TTC549 (cell line): Measurements from ENCODE around the gene CENPK.
"Not testable (repeated sequence)": the region's sequence is repeated elsewhere in the genome, so short reads cannot be mapped to it uniquely, and the experiment has no call there.

Experiments
- FAIRE-seq: peaks from 2 replicates; lab custom pipeline; 2012; peaks lifted over from hg19 to GRCh38; lab: Jason Lieb, UNC

Gene CENPK

DNA sequence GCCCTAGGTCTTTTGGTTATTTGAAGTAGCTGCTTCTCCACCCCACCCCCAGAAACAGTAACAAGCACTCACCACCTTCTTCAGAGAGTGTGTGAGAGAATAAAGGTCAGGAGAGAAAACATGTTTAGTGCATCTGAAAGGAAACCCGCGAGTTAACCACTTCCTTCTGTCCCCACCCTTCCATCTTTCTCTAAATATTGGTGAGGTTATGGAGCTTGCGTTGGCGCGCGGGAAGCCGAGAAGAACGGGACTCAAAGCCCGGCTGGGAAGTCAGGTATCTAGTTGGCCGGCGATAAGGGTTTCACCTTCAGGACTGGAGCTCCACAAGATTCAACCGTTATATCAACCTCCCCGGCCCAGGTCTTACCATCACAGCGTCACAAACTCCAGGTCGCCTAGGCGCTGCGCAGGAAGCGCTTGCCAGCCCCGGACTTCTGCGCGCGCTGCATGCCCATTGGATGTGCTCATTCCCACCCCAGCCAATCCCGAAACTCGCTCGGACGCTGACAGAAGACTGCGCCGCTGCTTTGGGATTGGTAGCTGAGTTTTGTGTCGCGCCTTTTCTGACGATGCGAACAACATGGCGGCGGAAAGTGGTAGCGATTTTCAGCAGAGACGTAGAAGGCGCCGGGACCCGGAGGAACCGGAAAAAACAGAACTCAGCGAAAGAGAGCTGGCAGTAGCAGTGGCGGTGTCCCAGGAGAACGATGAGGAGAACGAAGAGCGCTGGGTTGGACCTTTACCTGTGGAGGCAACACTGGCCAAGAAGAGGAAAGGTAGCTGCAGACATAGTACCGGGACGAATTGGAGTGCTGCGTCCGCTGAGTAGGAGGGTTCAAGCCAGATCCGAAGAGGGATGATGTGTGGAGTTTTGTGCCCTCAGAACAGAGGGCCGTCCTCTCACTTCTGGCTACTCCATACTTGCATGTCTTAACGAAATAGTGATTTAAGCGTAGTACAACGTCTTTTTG is at the start of gene CENPK, which contains the start of gene PPWD1:
Gene CENPK, minus strand, starts transcription at position 438 of the 971 bp plus-strand sequence. CDS start 8,261 bp downstream, outside the sequence.
Gene PPWD1, plus strand, starts transcription at position 566 of the 971 bp plus-strand sequence. Its CDS starts 15 bp downstream, at position 581.
- FAIRE-seq = peak; percentile 88

GRCh38 chr5:65612298-65612907 is 49.4 kb upstream of the CENPK start:
- no peak for FAIRE-seq

GRCh38 chr5:65611524-65611923 is 48.6 kb upstream of the CENPK start:
- no peak for FAIRE-seq

DNA sequence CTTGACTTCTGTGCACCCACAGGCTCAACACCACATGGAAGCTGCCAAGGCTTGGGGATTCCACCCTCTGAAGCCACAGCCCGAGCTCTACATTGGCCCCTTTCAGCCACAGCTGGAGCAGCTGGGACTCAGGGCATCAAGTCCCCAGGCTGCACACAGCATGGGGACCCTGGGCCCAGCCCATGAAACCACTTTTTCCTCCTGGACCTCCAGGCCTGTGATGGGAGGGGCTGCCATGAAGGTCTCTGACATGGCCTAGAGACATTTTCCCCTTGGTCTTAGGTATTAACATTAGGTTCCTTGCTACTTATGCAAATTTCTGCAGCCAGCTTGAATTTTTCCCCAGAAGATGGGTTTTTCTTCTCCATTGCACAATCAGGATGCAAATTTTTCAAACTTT is 38.8 kb upstream of the CENPK start:
- not testable (repeated sequence) for FAIRE-seq

- FAIRE-seq = peak; percentile 39
These were observed 25.7 kb upstream of the CENPK start for GRCh38 chr5:65588694-65589093.

GRCh38 chr5:65577141-65577540 is 14.2 kb upstream of the CENPK start:
- FAIRE-seq = no peak

DNA sequence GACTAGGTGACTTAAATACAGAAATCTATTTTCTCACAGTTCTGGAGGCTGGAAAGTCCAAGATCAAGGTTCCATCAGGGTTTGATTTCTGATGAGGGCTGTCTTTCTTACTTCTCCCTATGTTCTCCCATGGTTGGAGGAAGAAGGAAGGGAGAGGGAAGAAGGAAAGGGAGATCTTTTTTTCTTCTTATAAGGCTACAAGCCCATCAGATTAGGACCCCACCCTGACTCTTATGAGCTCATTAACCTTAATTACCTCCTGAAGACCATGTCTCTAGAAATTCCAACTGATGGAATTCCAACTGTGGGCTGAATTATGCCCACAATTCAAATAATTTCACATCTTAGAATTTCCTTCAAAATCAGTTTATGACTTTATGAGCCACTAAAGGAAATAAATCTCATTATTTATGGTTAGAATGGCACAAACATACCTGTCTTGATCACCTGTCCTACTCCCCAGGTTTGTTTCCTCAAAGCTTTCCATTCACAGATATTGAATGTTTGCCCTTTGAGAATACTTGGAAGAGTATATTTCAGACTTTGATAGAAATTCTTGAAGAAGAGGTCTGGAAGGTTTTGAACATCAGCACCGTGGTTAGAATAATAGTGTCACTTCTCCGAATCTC is 7.7 kb upstream of the CENPK start:
- FAIRE-seq = no peak

DNA sequence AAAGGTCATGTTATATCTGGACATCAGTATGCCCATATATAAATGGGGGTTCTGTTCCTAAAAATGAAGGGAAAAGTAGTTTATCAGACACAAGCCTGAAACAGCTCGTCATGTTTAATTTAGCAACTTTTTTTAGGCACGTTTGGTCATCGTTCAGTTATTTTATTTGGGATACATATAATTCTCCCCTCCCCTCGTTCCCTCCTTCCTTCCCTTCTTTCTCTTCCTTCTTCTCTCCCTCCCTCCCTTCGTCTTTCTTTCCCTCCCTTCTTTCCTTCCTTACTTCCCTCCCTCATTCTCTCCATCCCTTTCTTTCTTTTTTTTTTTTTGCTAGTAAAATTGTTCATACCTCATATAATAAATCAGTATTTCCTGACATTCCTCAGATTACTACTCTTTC is 3.5 kb upstream of the CENPK start:
- no peak for FAIRE-seq

DNA sequence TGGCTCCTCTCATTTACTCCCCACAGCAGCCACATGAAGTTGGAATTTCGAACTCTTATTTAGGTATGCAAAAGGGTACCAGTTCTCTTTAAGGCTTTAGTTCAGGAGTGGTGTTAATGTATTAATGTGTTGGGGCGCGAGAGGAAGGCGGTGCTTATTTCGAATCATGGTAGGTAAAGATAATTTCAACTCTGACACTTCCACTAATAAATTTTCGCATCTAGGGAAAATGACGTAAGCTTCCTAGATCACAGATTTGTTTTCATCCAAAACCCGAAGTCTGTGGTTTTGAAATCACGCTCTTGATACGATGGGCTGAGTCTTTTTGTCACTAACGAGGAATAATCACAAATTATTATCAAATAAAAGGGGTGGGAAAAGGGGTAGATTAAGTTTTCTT is 809 bp upstream of the CENPK start:
- FAIRE-seq = no peak

DNA sequence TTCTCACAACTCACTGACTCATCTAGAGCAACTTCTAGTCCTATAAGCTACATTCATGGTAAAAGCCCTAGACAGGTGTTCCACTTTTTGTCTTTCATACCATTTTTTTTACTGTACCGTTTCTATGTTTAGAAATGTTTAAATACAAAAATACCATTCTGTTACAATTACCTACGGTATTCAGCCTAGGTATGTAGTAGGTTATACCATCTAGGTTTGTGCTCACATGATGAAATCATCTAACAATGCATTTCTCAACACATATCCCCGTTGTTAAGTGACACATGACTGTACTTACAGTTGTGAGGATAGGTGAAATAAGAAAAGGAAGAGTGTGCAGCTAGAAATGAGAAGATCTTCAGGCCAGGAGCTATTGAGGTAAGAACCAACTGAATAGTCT is 6.2 kb downstream of the CENPK start:
- FAIRE-seq = no peak

GRCh38 chr5:65556181-65556580 is 6.8 kb downstream of the CENPK start:
- FAIRE-seq = no peak

DNA sequence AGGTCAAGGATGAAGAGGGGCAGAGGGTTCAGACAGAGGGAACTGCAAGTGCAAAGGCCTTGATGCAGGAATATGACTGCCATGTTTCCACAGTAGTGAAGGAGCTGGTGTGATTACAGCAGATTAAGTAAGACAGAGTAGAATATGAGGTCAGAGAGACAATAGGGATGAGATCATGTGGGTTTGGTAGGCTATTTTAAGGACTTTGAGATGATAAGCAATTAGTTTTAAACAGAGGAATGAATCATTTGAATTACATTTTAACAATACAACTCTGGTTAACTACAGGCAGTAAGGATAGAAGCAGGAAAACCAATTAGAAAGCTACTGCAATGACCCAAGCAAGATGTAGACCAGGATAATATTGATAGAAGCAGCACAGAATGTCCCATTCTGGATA is 7.7 kb downstream of the CENPK start:
- no peak for FAIRE-seq

DNA sequence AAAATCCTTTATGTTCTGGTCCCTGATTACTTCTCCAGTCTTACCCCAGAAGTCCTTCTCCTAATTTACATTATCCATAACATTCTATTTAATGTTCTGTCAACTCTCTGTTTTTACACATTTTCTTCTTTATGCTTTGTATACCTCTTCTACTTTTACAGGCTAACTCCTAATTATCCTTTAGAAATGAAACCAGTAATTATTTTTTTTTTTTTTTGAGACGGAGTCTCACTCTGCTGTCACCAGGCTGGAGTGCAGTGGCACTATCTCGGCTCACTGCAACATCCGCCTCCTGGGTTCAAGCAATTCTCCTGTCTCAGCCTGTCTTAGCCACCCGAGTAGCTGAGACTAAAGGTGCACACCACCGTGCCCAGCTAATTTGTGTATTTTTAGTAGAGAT is 9.0 kb downstream of the CENPK start:
- no peak for FAIRE-seq

- FAIRE-seq = no peak
These were observed 14.7 kb downstream of the CENPK start for GRCh38 chr5:65548281-65548680.

DNA sequence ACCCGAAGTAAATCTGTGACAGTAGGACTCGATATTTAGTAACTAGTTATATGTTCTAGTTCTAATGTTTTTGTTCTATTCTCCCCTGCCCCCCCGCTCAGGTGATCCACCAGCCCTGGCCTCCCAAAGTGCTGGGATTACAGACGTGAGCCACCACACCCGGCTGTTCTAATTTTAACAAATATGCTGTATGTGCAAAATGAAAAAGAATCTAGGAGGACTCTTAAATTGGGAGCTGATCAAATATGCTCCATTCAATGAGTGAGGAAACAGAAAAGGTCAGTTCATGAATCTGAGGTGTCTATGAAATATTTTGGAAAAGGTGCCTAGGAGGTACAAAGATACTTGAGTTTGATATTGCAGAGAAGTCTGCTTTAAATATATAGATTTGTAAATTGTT is 16.8 kb downstream of the CENPK start:
- no peak for FAIRE-seq

GRCh38 chr5:65544473-65544872 is 18.5 kb downstream of the CENPK start:
- no peak for FAIRE-seq

DNA sequence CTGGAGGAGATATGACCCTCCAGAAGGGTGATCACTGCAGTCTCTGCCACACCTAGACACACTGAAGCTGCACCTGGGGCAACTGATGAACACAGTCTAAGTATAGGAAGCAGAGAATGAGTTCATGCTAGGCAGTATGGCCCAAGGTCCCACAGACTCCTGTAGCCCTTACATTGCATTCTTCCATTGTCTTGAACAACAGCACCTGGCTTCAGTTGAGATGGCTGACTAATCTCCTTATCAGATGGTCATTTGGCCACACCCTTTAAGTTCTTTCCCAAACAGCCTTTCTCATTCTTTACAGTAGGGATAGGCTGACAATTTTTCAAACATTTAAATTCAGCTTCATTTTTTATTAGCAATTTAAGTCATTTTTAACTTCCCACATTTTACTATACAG is 23.1 kb downstream of the CENPK start:
- FAIRE-seq = no peak

GRCh38 chr5:65535529-65535987 is 27.4 kb downstream of the CENPK start:
- FAIRE-seq = no peak

- no peak for FAIRE-seq
These were observed 32.1 kb downstream of the CENPK start for GRCh38 chr5:65530904-65531303.

DNA sequence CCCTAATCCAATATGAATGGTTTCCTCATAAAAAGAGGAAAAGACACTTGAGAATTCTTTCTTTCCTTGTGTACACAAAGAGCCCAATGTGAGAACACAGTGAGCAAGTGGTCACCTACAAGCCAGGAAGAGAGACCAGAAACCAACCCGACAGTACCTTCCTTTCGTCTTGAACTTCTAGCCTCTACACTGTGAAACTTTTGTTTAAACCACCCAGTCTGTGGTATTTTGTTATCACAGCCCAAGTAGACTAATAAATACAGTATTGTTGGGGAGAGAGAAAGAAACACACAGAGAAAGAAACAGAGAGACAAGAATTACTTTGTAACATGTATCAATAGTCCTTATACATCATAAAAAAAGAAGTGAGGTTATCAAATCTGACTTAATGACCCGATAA is 37.2 kb downstream of the CENPK start:
- FAIRE-seq = no peak

- FAIRE-seq = no peak
These were observed 50.6 kb downstream of the CENPK start for GRCh38 chr5:65512170-65512937.

GRCh38 chr5:65508978-65509377 is 54.0 kb downstream of the CENPK start:
- FAIRE-seq = no peak
